Memory B cell (primary cell): ENCODE measurements around the gene USF1.
"Not testable (repeated sequence)": the region's sequence is repeated elsewhere in the genome, so short reads cannot be mapped to it uniquely, and the experiment has no call there.

Source experiments
- ATAC-seq: fragments of 150-1000 bp; cut with Tn5 transposase; 2 replicates; pipeline ENCODE4 v1.10.0; 2021; ENCODE audit warnings: low read depth, mild to moderate bottlenecking, moderate library complexity
- DNase-seq, 2 donors: peaks; one replicate each; pipeline ENCODE4 v3.0.0; 2022; ENCODE audit warnings: low spot score in 2 of 2
- H3K27ac Mint-ChIP-seq: one replicate; pipeline ENCODE4 v1.8.0; 2022; ENCODE audit warnings: mild to moderate bottlenecking, moderate library complexity, mixed read lengths
- H3K27me3 Mint-ChIP-seq: one replicate; pipeline ENCODE4 v1.8.0; 2022; ENCODE audit warnings: mixed read lengths
- H3K36me3 Mint-ChIP-seq: one replicate; pipeline ENCODE4 v1.8.0; 2022; ENCODE audit warnings: mild to moderate bottlenecking, mixed read lengths
- H3K4me1 Mint-ChIP-seq: one replicate; pipeline ENCODE4 v1.8.0; 2022; ENCODE audit warnings: mixed read lengths
- H3K4me3 Mint-ChIP-seq: one replicate; pipeline ENCODE4 v1.8.0; 2022; ENCODE audit warnings: mild to moderate bottlenecking, moderate library complexity, mixed read lengths
- H3K9me3 Mint-ChIP-seq: one replicate; pipeline ENCODE4 v1.8.0; 2022; ENCODE audit warnings: mixed read lengths

Gene USF1

DNA sequence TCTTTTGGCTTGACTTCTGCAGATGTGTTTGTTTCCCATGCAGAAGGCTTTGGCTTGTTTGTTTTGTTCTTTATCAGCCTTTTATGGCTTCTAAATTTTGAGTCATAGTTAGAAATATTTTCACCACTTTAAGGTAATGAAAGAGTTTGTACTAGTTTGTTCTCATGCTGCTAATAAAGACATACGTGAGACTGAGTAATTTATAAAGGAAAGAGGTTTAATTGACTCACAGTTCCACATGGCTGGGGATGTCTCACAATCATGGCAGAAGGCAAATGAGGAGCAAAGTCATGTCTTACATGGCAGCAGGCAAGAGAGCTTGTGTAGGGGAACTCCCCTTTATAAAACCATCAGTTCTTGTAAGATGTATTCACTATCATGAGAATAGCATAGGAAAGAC is 18.8 kb downstream of the USF1 start:
- H3K27ac Mint-ChIP-seq, H3K36me3 Mint-ChIP-seq, DNase-seq, H3K4me1 Mint-ChIP-seq, H3K9me3 Mint-ChIP-seq, ATAC-seq, H3K27me3 Mint-ChIP-seq, H3K4me3 Mint-ChIP-seq: not testable (repeated sequence)

DNA sequence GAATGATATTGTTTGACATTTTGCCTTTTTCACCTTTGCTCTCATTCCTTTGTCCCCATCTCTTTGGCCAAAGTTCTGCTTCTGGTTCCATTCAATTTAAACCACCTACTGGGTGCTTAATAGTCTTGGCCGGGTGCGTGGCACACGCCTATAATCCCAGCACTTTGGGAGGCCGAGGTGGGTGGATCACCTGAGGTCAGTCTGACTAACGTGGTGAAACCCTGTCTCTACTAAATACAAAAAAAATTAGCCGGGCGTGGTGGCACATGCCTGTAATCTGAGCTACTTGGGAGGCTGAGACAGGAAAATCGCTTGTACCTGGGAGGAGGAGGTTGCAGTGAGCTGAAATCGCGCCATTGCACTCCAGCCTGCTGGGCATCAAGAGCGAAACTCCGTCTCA is 23.3 kb downstream of the USF1 start:
- H3K27ac Mint-ChIP-seq, H3K36me3 Mint-ChIP-seq, H3K27me3 Mint-ChIP-seq, ATAC-seq, DNase-seq, H3K9me3 Mint-ChIP-seq: not testable (repeated sequence)
- Mint-ChIP-seq H3K4me1 (peaks cover 26% of the 10 kb centered on the region), H3K4me3 (peak overlapping the region; percentile 37)

DNA sequence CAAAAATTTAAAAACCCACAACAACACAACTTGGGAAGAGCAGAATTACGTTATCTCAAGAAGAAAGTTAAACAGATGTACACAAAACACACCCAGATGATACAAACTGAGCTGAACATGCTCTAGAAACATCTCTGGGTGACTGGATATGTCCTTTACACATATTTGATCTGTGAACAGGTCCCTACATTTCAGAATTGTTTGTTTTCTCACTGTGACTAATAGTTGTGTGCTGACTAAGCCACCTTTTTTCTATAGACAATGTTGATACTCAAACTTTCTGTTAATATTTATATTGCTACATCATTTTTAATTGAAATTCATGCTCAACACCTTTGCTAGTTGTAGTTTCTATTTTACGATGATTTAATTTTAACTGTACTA is 23.8 kb downstream of the USF1 start:
- Mint-ChIP-seq H3K4me1 (peaks cover 26% of the 10 kb centered on the region), H3K9me3 (peaks cover 4% of the 10 kb centered on the region), H3K36me3 (peaks cover 6% of the 10 kb centered on the region), H3K27ac (peak overlapping the region; percentile 88), H3K27me3 (no peaks in the 10 kb centered on the region), H3K4me3 (no peak overlapping the region)
- ATAC-seq, result no peak
- no peak for DNase-seq

DNA sequence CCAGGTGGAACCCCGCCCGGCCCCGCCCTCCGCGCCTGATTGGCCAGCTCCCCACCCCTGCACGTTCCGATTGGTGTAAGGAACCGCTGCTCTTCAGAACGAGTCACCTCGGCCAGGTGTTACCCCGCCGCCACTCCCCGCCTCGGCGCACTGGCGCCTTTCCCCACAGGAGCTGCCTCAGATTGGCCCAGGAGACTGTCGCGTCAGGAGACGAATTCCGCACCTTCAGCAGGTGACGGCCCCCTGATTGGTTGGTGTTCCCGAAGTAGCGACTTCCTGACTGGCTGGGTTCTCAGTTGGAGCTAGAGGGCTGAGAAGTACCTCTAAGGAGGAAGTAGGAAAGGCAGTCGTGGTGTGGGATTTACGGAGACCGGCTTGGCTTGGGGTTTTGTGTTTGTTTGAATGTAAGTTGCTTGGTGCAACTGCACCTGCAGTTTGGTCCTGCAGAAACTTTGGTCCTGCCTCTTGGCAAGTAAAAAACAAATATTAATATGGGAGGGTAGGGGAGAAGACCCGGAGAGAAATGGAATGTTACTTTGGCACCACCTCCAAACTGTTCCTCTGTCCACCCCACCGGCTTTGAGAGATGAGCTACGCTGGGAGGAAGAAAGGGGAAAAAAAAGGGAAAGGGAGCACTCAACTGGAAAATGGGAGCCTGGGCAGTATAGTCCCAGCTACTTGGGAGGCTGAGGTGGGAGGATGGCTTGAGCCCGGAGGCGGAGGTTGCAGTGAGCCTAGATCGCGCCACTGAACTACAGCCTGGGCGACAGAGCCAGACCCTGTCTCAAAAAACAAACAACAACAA is 24.4 kb downstream of the USF1 start:
- DNase-seq (peak; percentile 72 to 81), ATAC-seq (peak; percentile 94)
- H3K9me3 Mint-ChIP-seq, result peaks cover 1% of the 10 kb centered on the region
- H3K4me1 Mint-ChIP-seq, result peaks cover 28% of the 10 kb centered on the region
- H3K27ac Mint-ChIP-seq, result peak overlapping the region; percentile 88
- peaks cover 3% of the 10 kb centered on the region for H3K36me3 Mint-ChIP-seq
- peak overlapping the region; percentile 89 for H3K4me3 Mint-ChIP-seq
- H3K27me3 Mint-ChIP-seq, result no peaks in the 10 kb centered on the region

DNA sequence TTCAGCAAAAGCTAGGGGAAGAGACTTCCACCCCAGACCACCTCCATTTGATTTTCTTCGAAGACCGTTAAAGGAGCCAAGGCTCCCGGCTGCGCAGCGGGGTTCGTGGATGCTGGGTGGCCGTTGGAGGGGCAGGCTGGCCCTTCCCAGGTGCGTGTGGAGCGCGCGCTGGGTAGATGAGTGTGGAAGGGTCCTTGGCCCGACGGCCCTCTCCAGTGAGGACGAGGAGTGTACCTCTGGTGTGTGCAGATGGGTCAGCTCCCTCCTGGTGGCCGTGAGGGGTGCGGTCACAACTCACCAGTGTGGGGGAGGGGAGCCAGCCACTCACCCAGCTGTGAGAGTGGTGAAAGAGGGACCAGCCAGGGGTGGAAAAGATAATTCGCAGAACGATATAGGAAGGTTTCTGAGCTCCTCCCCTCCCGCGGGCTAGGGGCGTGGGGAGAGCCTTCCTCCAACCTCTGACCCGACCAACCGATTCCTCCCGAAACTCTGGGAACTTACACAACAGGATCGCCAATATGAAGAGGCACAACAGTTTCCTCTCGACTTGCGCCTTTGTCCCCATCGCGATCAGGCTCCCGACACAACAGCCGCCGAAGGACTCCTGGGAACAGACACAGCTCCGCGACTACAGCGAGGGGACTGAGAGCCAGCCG is 25.1 kb downstream of the USF1 start, which contains the start of gene F11R:
TSS of gene F11R (minus strand) at position 644 of the 656 bp plus-strand sequence. CDS start at position 565, 79 bp downstream.
- H3K4me1 Mint-ChIP-seq, result peaks cover 28% of the 10 kb centered on the region
- DNase-seq, result peak in 1 of 2 donors; percentile 49
- peak; percentile 34 for ATAC-seq
- H3K36me3 Mint-ChIP-seq, result peaks cover 3% of the 10 kb centered on the region
- H3K9me3 Mint-ChIP-seq, result peaks cover 1% of the 10 kb centered on the region
- peak within 1 kb of the TSS; percentile 89 for H3K4me3 Mint-ChIP-seq
- H3K27me3 Mint-ChIP-seq, result no peaks in the 10 kb centered on the region
- H3K27ac Mint-ChIP-seq, result peak within 1 kb of the TSS; percentile 88

DNA sequence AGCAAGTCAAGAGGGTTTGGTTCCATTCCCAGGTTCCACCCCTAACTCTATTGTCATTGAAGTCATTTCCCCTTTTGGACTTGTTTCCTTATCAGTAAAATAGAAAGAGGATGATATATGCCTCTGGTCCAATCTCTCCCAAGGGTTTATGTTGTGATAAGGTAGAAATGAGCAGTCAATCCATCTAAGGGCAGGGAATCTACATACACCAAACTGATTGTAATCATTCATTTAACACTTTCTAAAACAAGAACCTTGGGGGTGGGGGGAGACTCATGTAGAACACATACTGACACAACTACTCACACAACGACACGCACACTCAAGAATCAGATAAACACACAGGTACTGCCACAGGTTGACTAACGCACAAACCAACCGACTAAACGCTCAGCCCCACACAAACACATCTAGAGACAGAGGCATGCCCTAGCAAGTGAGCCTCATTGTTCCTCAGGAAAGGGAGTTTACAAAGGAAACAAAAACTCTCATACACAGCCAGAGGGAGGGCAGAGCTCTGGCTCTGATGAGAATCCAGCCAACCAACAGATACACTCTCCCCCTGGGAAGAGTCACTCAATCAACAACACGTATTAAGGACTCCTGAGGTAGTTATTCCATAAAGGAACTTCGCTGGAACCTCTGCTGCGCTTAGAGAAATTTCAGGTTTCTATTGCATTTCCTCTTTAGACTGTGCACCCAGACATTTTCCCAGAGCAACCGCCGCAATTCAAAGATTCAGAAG is 25.9 kb downstream of the USF1 start:
- H3K27ac Mint-ChIP-seq, result peak overlapping the region; percentile 88
- H3K36me3 Mint-ChIP-seq, result peaks cover 2% of the 10 kb centered on the region
- ATAC-seq (no peak), DNase-seq (no peak)
- peaks cover 1% of the 10 kb centered on the region for H3K9me3 Mint-ChIP-seq
- H3K4me3 Mint-ChIP-seq, result peak overlapping the region; percentile 89
- no peaks in the 10 kb centered on the region for H3K27me3 Mint-ChIP-seq
- peaks cover 25% of the 10 kb centered on the region for H3K4me1 Mint-ChIP-seq

DNA sequence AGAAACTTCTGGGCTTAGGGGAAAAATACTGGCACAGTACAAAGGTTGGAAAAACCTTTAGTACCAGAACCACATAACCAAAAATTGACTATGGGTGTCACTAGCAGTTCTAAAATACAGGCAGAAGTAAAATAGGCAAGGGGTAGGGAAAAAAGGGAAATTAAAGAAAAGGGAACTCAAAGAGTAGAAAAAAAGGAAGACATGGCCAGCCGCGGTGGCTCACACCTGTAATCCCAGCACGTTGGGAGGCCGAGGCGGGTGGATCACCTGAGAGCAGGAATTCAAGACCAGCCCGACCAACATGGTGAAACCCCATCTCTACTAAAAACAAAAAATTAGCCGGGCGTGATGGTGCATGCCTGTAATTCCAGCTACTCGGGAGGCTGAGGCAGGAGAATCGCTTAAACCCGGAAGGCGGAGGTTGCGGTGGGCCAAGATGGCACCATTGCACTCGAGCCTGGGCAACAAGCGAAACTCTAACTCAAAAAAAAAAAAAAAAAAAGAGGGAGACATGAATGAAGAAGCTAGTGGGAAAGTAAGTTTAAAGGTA is 26.6 kb downstream of the USF1 start:
- peak overlapping the region; percentile 56 for H3K4me3 Mint-ChIP-seq
- DNase-seq, result not testable (repeated sequence)

DNA sequence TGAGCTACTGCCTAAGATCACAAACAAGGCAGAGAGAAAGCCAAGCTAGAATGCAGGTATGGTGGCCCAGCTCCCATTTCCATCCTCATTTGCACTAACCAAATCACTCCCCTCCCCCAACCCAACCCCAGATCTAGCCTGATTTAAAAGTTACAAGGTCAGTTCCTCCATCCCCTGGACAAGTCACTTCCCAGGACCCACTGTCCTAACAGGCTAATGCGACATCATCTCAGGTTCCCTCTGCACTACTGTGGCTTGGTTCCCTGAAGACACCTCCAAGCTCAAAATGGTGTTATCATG is 27.2 kb downstream of the USF1 start:
- H3K4me1 Mint-ChIP-seq, result peaks cover 32% of the 10 kb centered on the region
- H3K36me3 Mint-ChIP-seq, result no peaks in the 10 kb centered on the region
- no peaks in the 10 kb centered on the region for H3K27me3 Mint-ChIP-seq
- no peak for DNase-seq
- no peak overlapping the region for H3K4me3 Mint-ChIP-seq
- H3K9me3 Mint-ChIP-seq, result peaks cover 1% of the 10 kb centered on the region
- ATAC-seq, result no peak
- peak overlapping the region; percentile 15 for H3K27ac Mint-ChIP-seq

More for the DNA sequence above, 26.6 kb downstream of the USF1 start:
- not testable (repeated sequence) for H3K27me3 Mint-ChIP-seq, ATAC-seq, H3K36me3 Mint-ChIP-seq, H3K27ac Mint-ChIP-seq, H3K9me3 Mint-ChIP-seq
- H3K4me1 Mint-ChIP-seq, result peaks cover 26% of the 10 kb centered on the region

DNA sequence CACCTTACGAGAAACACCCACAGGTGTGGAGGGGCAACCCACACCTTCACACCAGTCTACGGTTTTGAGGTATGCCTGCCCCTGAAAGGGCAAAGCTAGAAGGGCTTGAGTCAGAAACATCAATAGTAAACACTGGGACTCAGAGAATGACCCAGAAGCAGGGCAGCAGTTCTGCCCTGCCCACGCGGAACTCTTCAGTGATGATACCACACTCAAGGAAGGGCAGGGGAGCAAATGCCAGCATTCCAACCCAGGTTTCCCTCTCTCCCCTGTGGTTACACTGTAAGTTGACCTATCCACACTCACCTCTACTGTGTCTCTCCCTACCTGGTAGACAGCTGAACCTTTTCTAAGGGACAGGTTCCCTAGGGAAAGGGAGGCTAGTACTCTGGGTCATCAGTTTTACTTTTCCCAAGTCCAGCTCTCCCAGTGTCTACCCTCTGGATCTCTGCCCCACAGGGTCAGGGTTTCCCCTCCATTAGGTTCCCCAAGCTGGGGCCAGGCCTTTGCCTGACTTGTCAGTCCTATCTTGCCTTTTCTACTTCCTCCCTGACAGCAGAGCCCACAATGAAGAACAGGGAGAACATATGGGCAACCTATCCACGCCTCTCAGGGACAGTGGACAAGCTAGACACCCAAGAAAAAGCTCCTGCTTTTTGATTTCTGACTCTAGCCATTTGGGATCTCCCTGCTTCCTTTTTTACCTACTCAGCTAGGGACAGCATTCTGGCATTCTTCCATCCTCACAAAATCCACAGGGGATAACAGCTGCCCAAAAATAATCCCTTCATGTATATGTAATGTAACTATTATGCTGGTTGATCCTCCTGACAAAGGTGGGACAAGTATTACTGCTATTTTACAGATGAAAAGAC is 27.8 kb downstream of the USF1 start:
- Mint-ChIP-seq H3K27ac (peak overlapping the region; percentile 15), H3K9me3 (peaks cover 1% of the 10 kb centered on the region), H3K4me3 (no peak overlapping the region), H3K36me3 (no peaks in the 10 kb centered on the region), H3K4me1 (peaks cover 37% of the 10 kb centered on the region), H3K27me3 (no peaks in the 10 kb centered on the region)
- ATAC-seq (no peak), DNase-seq (no peak)

DNA sequence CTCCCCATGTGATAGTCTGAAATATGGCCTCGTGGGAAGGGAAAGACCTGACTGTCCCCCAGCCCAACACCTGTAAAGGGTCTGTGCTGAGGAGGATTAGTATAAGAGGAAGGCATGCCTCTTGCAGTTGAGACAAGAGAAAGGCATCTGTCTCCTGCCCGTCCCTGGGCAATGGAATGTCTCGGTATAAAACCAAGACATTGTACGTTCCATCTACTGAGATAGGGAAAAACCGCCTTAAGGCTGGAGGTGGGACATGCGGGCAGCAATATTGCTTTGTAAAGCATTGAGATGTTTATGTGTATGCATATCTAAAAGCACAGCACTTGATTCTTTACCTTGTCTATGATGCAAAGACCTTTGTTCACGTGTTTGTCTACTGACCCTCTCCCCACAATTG is 28.6 kb downstream of the USF1 start:
- DNase-seq, H3K36me3 Mint-ChIP-seq, H3K9me3 Mint-ChIP-seq, ATAC-seq, H3K4me3 Mint-ChIP-seq, H3K27me3 Mint-ChIP-seq: not testable (repeated sequence)
- peak overlapping the region; percentile 26 for H3K27ac Mint-ChIP-seq
- peaks cover 37% of the 10 kb centered on the region for H3K4me1 Mint-ChIP-seq

DNA sequence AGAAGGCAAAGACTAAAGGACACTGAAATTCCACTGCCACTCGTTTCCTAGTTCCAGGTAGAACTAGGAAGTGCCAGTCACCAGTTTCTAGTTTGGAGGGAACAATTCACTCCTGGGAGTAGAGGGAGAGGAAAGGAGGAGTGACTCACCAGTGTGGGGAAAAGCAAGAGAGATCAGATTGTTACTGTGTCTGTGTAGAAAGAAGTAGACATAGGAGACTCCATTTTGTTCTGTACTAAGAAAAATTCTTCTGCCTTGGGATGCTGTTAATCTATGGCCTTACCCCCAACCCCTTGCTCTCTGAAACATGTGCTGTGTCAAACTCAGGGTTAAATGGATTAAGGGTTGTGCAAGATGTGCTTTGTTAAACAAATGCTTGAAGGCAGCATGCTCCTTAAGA is 29.1 kb downstream of the USF1 start:
- not testable (repeated sequence) for H3K36me3 Mint-ChIP-seq, ATAC-seq, H3K9me3 Mint-ChIP-seq, H3K27me3 Mint-ChIP-seq, DNase-seq, H3K4me3 Mint-ChIP-seq
- Mint-ChIP-seq H3K4me1 (peaks cover 37% of the 10 kb centered on the region), H3K27ac (peak overlapping the region; percentile 26)

DNA sequence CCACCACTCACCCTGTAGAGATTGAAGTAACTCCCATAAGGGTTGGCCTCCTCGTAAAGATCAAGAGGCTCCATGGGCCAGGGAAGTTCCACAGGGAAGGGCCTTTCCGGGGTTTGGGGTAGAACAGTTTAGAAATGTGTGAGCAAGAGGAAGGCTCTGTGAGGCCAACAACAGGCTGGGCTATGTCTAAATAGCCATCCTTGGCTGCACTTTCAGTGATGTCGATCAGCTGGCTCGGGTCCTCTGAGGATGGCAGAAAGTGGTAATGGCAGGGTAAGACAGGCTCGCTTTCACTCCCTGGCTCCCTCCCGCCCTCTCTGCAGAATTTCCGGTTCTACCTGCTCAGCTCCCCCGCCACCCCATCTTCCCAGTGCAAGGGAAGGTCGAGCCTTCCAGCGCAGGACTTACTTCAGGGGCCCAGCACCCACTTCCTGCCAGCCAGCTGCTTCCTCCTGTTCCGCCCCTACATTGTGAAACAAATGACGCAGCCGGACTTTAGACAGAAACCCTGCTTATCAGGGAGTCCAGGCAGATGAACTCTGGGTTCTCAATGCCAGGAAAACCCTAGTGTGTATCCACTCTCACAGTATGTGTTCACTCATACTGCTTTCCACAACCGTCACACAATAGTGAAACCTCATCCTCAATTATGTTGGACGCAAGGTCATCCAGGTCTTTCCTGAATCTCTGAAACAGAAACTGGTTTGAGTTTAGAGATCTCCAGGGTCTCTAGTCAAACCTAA is 32.1 kb downstream of the USF1 start:
- DNase-seq (peak; percentile 35 to 41), ATAC-seq (peak; percentile 86)
- H3K9me3 Mint-ChIP-seq, result no peaks in the 10 kb centered on the region
- no peaks in the 10 kb centered on the region for H3K27me3 Mint-ChIP-seq
- H3K36me3 Mint-ChIP-seq, result no peaks in the 10 kb centered on the region
- H3K4me1 Mint-ChIP-seq, result peaks cover 18% of the 10 kb centered on the region
- H3K27ac Mint-ChIP-seq, result peak overlapping the region; percentile 89
- H3K4me3 Mint-ChIP-seq, result peak overlapping the region; percentile 84

DNA sequence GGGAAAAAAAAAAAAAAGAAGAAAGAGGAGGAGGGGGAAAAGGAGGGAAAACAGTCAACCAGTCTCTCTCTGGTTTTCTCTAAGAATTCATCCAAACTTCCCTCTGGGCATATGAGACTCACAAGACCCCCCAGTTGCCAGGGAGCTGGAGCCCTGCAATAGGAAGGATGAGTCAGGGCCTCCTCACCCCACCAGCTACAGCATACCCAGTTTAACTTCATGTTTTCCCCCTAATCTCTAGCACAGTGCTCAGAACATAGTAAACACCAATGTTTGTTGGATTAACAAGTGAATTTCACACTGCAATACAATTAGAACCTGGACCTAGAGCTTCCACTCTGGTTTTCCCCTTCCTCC is 32.7 kb downstream of the USF1 start:
- ATAC-seq (no peak), DNase-seq (no peak)
- H3K36me3 Mint-ChIP-seq, result no peaks in the 10 kb centered on the region
- peak overlapping the region; percentile 84 for H3K4me3 Mint-ChIP-seq
- H3K27me3 Mint-ChIP-seq, result no peaks in the 10 kb centered on the region
- peaks cover 14% of the 10 kb centered on the region for H3K4me1 Mint-ChIP-seq
- peak overlapping the region; percentile 89 for H3K27ac Mint-ChIP-seq
- H3K9me3 Mint-ChIP-seq, result no peaks in the 10 kb centered on the region
